ENCODE data around the gene CTNNA3. TPM values are rescaled to one million over a fixed set of nuclear protein-coding genes. Genes with fewer than 3 reads are reported as not detected.

CTNNA3 gene
- polyA plus RNA-seq, 1 experiment: 0.26 TPM

DNA sequence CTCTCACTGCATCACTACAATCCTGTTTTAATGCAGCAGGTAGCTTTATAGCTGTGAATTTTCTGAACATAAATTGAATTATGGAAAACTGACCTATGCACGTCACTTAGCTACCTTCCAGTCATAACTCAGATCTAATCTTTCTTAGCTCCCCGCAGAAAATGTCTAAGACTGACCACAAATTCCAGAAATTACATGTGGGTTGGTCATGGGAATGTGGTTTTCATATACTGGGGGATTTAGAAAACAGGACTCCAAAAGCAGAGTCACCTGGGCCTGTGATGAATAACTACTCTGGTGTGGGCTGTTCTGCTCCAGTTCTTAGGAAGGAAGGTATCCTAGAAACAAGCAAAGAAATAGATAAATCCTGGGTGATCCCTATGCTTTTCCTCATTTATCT, 948.5 kb downstream of the CTNNA3 start:
- CTCF ChIA-PET: interaction anchor here (0.7 to 1.4 kb wide), 2 partner anchors 33 to 178 kb away, joined by 3 read pairs; partner anchors contain the start of gene LRRTM3
- DNase-seq (ENCODE audit: low read depth, low spot score): peak; percentile 74
- POLR2A ChIA-PET: no interaction called here

DNA sequence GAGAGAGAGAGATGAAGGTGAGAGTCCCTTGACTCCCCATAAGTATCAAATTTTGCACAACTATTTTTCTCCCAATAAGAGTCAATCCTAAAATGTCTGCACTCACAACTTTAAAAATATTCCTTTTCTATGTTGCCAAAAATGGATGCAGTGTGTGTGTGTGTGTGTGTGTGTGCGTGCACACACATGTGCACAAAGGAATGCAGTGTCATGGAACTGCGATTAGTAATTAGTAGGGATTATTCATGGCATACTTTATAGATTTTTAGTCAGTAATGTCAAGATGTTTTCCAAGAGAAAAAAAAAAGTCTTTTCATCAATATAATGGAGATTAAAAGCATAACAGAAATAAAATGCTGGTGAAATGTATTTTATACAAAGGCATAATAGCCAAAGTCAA, 949.3 kb downstream of the CTNNA3 start:
- H3K27ac ChIP-seq (ENCODE audit: low read depth, low read length): no peak overlapping the region
- POLR2A ChIA-PET: no interaction called here

More for the DNA sequence above, 948.5 kb downstream of the CTNNA3 start:
- Histone ChIP-seq H3K27me3 (ENCODE audit: control insufficient read depth, insufficient read depth, low read length) (no peaks in the 10 kb centered on the region), H3K4me3 (ENCODE audit: low read depth, low read length) (no peak overlapping the region), H3K9me3 (ENCODE audit: control insufficient read depth, insufficient read depth, low read length) (no peaks in the 10 kb centered on the region), H3K27ac (ENCODE audit: low read depth, low read length) (no peak overlapping the region)
- TF ChIP-seq, protein P1, sequence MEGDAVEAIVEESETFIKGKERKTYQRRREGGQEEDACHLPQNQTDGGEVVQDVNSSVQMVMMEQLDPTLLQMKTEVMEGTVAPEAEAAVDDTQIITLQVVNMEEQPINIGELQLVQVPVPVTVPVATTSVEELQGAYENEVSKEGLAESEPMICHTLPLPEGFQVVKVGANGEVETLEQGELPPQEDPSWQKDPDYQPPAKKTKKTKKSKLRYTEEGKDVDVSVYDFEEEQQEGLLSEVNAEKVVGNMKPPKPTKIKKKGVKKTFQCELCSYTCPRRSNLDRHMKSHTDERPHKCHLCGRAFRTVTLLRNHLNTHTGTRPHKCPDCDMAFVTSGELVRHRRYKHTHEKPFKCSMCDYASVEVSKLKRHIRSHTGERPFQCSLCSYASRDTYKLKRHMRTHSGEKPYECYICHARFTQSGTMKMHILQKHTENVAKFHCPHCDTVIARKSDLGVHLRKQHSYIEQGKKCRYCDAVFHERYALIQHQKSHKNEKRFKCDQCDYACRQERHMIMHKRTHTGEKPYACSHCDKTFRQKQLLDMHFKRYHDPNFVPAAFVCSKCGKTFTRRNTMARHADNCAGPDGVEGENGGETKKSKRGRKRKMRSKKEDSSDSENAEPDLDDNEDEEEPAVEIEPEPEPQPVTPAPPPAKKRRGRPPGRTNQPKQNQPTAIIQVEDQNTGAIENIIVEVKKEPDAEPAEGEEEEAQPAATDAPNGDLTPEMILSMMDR (IDR thresholded peaks at IDR 0.05; ENCODE audit: low read depth, low read length): no peak

DNA sequence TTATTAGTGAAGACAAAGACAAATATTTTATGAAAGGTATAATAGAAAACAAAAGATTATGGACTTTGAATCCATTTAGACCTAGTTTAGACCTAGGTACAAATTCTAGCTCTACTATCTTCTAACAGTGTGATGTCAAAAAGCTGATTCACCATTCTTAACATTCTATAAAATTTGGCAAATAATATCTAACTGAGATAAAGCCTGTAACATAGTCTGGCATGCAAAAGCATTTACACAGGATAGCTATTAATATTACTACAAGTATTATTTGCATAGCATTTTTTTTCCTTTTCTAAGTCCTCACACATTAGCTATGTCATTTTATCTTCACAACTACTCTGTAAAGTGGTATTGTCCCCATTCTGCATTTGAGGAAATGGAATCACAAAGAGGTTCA, 949.7 kb downstream of the CTNNA3 start:
- Histone ChIP-seq H3K27me3 (ENCODE audit: control insufficient read depth, insufficient read depth, low read length) (no peaks in the 10 kb centered on the region), H3K4me3 (ENCODE audit: low read depth, low read length) (no peak overlapping the region), H3K9me3 (ENCODE audit: control insufficient read depth, insufficient read depth, low read length) (no peaks in the 10 kb centered on the region), H3K27ac (ENCODE audit: low read depth, low read length) (no peak overlapping the region)
- ChIA-PET POLR2A (no interaction called here), CTCF (no interaction called here)
- TF ChIP-seq, protein P1 (IDR thresholded peaks at IDR 0.05; ENCODE audit: low read depth, low read length): no peak
- no peak for DNase-seq (ENCODE audit: low read depth, low spot score)

More for the DNA sequence above, 949.3 kb downstream of the CTNNA3 start:
- Histone ChIP-seq H3K9me3 (ENCODE audit: control insufficient read depth, insufficient read depth, low read length) (no peaks in the 10 kb centered on the region), H3K4me3 (ENCODE audit: low read depth, low read length) (no peak overlapping the region), H3K27me3 (ENCODE audit: control insufficient read depth, insufficient read depth, low read length) (no peaks in the 10 kb centered on the region)
- DNase-seq (ENCODE audit: low read depth, low spot score): no peak
- TF ChIP-seq, protein P1 (IDR thresholded peaks at IDR 0.05; ENCODE audit: low read depth, low read length): no peak
- CTCF ChIA-PET: interaction anchor here (1.4 kb wide), 1 partner anchor 179 kb away, joined by 3 read pairs; the partner anchor contains the start of gene LRRTM3

DNA sequence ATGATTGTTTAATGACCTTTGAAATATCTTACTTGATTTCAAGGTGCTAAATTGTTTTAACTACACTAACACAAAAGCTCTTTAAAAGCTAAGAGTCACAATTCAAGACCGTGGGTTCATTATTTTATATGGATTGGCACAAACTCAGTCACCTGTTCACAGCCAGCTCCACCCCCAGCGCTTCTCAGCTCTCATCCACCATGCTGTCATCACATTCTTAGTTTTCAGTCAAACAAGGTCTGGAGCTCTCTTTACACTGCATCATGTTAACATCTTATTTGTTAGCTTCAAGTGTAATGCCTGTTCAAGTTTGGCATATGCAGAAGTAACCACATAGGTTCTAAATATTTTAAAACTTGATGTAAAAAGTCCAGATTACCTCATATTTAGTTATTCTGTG, 951.1 kb downstream of the CTNNA3 start:
- Histone ChIP-seq H3K27ac (ENCODE audit: low read depth, low read length) (no peak overlapping the region), H3K27me3 (ENCODE audit: control insufficient read depth, insufficient read depth, low read length) (no peaks in the 10 kb centered on the region), H3K4me3 (ENCODE audit: low read depth, low read length) (no peak overlapping the region), H3K9me3 (ENCODE audit: control insufficient read depth, insufficient read depth, low read length) (no peaks in the 10 kb centered on the region)
- DNase-seq (ENCODE audit: low read depth, low spot score): no peak
- TF ChIP-seq, protein P1 (IDR thresholded peaks at IDR 0.05; ENCODE audit: low read depth, low read length): no peak
- CTCF ChIA-PET: no interaction called here
- POLR2A ChIA-PET: no interaction called here

DNA sequence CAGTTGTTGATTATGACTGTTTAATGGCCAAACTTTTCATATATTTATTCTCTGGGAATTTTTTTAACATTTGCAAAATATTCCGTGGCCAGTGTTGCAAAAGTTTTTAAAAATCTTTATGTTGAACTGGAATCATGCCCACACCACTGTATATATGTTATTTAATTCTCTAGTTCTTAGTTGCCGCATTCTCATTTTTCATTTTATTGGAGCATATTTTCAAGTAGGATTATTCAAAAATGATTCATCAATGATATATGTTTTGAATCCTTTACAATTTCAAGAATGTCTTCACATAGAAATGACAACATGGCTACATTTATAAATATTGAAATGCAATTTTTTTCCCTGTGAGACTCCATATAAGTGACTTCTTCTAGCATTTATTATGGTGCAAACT, 958.8 kb downstream of the CTNNA3 start:
- no peak for DNase-seq (ENCODE audit: low read depth, low spot score)
- ChIA-PET CTCF (no interaction called here), POLR2A (no interaction called here)
- no peaks in the 10 kb centered on the region for H3K27me3 ChIP-seq (ENCODE audit: control insufficient read depth, insufficient read depth, low read length)
- no peaks in the 10 kb centered on the region for H3K9me3 ChIP-seq (ENCODE audit: control insufficient read depth, insufficient read depth, low read length)
- no peak overlapping the region for H3K4me3 ChIP-seq (ENCODE audit: low read depth, low read length)
- no peak overlapping the region for H3K27ac ChIP-seq (ENCODE audit: low read depth, low read length)
- TF ChIP-seq, protein P1 (IDR thresholded peaks at IDR 0.05; ENCODE audit: low read depth, low read length): no peak
